Esophagus muscularis mucosa (tissue), 4 donors: ENCODE measurements around the gene MATN4.

Source experiments
- EP300 ChIP-seq: sonication (generic); formaldehyde crosslinking; IDR thresholded peaks from one replicate; pipeline ENCODE4 v1.6.1; 2017; ENCODE audit warnings: antibody characterized with exemption
- POLR2A ChIP-seq: fragments of 450-650 bp; IDR thresholded peaks from one replicate; pipeline ENCODE4 v1.6.1; 2017; ENCODE audit warnings: antibody characterized with exemption, moderate library complexity, mild to moderate bottlenecking, low read depth
- POLR2AphosphoS5 ChIP-seq, 2 donors: sonication (generic); formaldehyde crosslinking; IDR thresholded peaks; one replicate each; pipeline ENCODE4 v1.6.1; 2017; ENCODE audit warnings: antibody characterized with exemption in 2 of 2
- TF ChIP-seq, protein P1 (sequence below), 3 experiments: fragments of 200-600 bp in 2 of 3; fragments of 450-650 bp in 1 of 3; sonication (generic) in 2 of 3; IDR thresholded peaks; one replicate each; pipeline ENCODE4 v1.5.1; 2017 to 2019; ENCODE audit warnings: antibody characterized with exemption in 3 of 3, mild to moderate bottlenecking in 2 of 3, moderate library complexity in 1 of 3

DNA sequence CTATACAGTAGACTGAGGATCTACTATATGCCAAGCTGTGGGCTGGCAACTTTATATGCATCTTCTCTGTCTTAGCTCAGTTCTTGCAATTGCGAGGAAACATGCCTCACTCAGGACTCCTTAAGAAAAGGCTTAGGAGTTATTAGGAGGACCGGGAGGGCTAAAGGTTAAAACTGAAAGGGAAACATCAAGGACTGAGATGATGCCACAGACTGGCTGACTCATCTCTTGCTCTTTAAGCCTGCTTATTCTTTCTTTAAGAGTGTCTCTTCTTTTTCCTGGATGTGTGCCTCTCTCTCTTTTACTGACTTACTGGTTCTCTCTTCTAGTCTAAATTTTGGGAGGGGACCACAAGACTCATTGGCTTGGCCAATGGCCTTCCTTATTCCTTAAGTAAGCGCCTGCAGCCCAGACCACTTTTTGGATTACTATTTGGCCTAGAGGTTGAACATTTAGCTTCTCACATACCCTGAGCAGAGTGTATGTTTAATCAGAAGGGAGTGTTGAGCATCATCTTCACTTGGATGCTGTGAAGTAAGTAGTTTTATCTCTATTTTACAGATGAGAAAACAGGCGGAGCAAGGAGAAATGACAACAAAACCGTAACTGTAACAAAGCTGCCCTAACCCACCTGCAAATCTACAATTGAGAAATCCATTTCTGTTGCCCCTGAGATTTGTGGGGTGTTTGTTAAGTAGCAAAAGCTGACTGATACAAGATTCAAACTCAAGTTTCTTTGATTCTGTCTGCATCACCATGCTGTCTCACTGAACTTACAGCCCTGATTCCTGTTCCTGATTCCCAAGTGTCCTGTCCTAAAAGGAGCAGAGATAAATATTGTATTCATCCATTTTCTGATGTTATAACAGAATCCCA, 47.3 kb upstream of the MATN4 start:
- TF ChIP-seq, protein P1, sequence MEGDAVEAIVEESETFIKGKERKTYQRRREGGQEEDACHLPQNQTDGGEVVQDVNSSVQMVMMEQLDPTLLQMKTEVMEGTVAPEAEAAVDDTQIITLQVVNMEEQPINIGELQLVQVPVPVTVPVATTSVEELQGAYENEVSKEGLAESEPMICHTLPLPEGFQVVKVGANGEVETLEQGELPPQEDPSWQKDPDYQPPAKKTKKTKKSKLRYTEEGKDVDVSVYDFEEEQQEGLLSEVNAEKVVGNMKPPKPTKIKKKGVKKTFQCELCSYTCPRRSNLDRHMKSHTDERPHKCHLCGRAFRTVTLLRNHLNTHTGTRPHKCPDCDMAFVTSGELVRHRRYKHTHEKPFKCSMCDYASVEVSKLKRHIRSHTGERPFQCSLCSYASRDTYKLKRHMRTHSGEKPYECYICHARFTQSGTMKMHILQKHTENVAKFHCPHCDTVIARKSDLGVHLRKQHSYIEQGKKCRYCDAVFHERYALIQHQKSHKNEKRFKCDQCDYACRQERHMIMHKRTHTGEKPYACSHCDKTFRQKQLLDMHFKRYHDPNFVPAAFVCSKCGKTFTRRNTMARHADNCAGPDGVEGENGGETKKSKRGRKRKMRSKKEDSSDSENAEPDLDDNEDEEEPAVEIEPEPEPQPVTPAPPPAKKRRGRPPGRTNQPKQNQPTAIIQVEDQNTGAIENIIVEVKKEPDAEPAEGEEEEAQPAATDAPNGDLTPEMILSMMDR (IDR thresholded peaks at IDR 0.05) = no peak
- TF ChIP-seq EP300 = no peak
- TF ChIP-seq POLR2AphosphoS5 (IDR thresholded peaks at IDR 0.05) = peak in 1 of 2 donors; percentile 36
- TF ChIP-seq POLR2A = no peak
